GM20000 (cell line): Measurements from ENCODE around the gene STX8.
"Not testable (repeated sequence)": the region's sequence is repeated elsewhere in the genome, so short reads cannot be mapped to it uniquely, and the experiment has no call there.

Experiments
- DNase-seq: peaks from one replicate; pipeline ENCODE4 v3.0.0; 2012; ENCODE audit warnings: low spot score
- TF ChIP-seq, protein P1 (sequence below): IDR thresholded peaks from 2 replicates; pipeline ENCODE4 v1.5.1; 2012; ENCODE audit warnings: mild to moderate bottlenecking, control low read depth; ENCODE audit errors: extremely low read depth, missing control alignments

STX8 gene

DNA sequence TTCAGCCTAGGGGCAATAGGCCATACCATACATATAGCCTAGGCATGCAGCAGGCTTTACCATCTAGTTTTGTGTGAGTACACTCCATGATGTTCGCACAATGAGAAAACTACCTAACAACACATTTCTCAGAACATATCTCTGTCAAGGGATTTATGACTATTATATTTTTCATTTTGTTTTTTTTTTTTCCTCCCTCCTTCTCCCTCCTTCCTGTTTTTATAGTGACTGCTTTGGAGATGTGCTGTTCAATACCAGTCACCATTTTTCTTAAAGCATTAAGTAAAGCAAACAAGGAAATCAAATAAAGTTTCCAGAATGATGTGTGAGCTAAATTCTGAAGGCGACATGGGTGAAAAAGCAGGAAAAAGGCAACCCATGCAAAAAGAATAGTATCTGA lies 194.6 kb downstream of the STX8 start:
- TF ChIP-seq, protein P1, sequence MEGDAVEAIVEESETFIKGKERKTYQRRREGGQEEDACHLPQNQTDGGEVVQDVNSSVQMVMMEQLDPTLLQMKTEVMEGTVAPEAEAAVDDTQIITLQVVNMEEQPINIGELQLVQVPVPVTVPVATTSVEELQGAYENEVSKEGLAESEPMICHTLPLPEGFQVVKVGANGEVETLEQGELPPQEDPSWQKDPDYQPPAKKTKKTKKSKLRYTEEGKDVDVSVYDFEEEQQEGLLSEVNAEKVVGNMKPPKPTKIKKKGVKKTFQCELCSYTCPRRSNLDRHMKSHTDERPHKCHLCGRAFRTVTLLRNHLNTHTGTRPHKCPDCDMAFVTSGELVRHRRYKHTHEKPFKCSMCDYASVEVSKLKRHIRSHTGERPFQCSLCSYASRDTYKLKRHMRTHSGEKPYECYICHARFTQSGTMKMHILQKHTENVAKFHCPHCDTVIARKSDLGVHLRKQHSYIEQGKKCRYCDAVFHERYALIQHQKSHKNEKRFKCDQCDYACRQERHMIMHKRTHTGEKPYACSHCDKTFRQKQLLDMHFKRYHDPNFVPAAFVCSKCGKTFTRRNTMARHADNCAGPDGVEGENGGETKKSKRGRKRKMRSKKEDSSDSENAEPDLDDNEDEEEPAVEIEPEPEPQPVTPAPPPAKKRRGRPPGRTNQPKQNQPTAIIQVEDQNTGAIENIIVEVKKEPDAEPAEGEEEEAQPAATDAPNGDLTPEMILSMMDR = no peak
- no peak for DNase-seq

DNA sequence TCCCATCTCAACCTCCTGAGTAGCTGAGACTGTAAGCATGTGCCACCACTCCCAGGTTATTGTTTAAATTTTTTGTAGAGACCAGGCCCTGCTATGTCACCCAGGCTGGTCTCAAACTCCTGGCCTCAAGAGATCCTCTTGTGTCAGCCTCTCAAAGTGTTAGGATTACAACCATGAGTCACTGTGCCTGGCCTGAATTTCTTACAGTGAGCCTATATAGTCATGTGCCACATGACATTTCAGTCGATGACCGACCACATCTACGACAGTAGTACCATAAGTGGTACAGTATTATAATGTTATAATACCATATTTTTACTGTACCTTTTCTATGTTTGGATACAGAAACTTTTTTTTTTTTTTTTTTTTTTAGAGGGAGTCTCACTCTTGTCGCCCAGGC lies 195.3 kb downstream of the STX8 start:
- DNase-seq = no peak

DNA sequence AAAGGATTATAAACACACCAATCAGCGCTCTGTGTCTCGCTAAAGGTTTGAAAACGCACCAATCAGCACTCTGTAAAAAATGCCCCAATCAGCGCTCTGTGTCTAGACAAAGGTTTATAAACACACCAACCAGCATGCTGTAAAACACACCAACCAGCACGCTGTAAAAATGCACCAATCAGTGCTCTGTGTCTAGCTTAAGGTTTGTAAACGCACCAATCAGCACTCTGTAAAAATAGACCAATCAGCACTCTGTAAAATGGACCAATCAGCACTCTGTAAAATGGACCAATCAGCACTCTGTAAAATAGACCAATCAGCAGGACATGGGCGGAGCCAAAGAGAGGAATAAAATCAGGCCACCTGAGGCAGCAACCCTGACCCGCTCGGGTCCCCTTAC lies 199.4 kb downstream of the STX8 start:
- DNase-seq = not testable (repeated sequence)

More for the DNA sequence above, 195.3 kb downstream of the STX8 start:
- TF ChIP-seq, protein P1 = no peak

DNA sequence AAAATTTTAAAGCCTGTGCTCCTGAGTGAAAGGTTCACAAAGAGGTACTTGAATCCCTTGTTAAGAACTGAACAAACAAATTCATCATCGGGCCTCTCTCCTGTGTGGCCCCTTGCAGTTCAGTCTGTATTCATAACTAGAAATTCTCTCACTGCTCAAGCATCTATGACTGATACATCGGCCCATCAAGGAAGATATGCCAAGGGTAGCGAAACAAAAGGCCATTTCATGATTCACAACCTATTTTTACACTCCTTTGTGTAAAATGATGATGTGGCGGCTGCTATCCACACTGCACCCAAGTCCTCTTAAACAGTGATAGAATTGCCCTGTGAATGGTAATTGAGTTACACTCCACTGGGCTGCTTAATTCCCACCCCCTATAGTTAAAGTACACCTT lies 204.6 kb downstream of the STX8 start:
- DNase-seq = no peak
- TF ChIP-seq, protein P1 = no peak

DNA sequence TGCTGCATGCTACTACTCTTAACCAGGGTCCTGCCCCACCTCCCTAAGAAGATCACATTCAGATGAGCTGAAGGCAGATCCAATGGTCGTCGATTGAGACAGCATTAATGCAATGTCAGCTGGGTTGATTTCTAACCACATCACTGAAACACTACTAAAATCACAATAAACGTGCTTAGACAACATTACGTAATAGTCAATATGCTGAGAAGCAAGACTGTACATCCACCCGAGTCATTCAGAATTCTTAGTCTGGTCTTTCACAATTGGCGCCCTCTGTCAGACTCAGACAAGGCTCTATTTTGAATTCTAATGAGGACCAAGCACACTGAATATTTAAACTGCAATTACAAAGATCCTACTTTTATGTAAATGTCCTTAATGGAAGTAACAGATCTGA lies 205.2 kb downstream of the STX8 start:
- no peak for DNase-seq
- TF ChIP-seq, protein P1 = no peak

DNA sequence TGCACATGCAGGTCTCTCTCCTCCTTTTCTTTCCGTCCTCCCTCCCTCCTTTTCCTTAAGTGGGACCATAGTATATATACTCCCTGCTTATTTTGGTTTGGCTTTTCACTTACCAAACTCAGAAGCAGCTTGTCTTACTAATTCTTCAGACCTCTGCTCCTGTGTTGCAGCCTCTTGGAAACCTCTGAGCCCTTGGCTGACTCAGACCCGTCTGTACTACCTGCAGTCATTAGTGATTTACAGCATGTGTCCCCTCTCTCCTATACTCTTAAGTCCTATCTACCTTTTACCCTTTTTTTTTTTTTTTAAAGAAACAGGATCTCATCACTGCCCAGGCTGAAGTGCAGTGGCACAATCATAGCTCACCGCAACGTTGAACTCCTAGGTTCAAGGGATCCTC lies 207.0 kb downstream of the STX8 start:
- DNase-seq = no peak
- TF ChIP-seq, protein P1 = no peak

DNA sequence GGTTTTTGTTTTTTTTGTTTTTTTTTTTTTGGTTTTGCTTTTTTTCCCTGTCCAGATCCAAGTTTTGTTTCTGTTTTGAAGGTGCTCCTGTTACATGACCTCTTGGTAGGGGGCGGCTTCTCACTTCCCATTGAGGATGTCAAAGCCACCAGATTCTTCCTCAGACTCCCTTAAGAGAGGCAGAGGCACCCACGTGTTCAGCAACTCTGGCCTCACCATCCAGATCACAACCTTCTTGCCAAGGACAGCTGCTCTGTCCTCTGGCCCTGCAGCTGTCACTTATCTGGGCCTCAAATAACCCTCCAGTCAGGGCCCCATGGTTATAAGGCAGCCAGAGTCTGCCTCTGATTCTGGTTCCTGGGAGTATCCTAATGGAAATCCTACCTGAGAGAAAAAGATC lies 208.5 kb downstream of the STX8 start:
- TF ChIP-seq, protein P1 = no peak
- no peak for DNase-seq

DNA sequence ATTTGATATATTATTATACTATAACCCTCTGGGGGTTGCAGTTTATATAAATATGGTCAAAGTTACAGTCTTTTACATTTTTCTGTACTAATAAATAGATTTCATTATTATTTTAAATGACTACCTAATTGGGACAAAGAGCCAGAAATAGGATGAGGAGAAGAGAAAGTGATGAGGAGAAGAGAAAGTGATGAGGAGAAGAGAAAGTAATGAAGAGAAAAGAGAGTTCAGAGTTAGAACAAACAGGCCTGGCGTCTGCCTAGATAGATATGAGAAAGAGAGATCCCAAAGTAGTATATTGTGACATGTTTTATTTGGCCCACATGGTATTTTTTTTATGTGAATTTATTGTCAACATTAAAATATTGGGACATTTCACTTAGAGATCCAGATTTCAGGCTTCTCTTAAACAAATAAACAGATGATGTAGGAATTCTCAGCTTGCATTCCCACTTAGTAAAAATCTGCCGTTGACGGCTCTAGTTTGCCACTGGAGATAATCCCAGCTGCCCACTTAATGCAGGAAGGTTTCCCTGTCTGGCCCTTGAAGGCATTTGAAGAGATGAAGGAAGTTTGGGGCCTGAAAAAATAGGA lies 210.7 kb downstream of the STX8 start:
- TF ChIP-seq, protein P1 = no peak
- no peak for DNase-seq
